NCI-H1694 treated with DMSO at 0.1 percent for 48 hours (cell line): ENCODE data around the gene RCAN1.
"Not testable (repeated sequence)": the region's sequence is repeated elsewhere in the genome, so short reads cannot be mapped to it uniquely, and the experiment has no call there.

ENCODE experiments used
- DNase-seq: peaks from one replicate; lab custom pipeline; 2025; lab: John Stamatoyannopoulos, UW

RCAN1 gene

GRCh38 chr21:34517039-34517438 lies 97.9 kb downstream of the RCAN1 start:
- DNase-seq, result no peak

- DNase-seq, result no peak
Measured at GRCh38 chr21:34514576-34515115, 100.3 kb downstream of the RCAN1 start.

- DNase-seq, result no peak
Measured at GRCh38 chr21:34513129-34513675, 101.7 kb downstream of the RCAN1 start.

- DNase-seq, result no peak
Measured at GRCh38 chr21:34511787-34512455, 103.0 kb downstream of the RCAN1 start, which contains the start of gene KCNE1. KCNE1 (minus strand) TSS chr21:34512210; CDS start chr21:34449634, 62,576 bp downstream.

- no peak for DNase-seq
Measured at GRCh38 chr21:34511181-34511580, 103.7 kb downstream of the RCAN1 start.

- no peak for DNase-seq
Measured at GRCh38 chr21:34510148-34511142, 104.5 kb downstream of the RCAN1 start.

- no peak for DNase-seq
Measured at GRCh38 chr21:34509151-34509550, 105.8 kb downstream of the RCAN1 start.

- no peak for DNase-seq
Measured at GRCh38 chr21:34504595-34504994, 110.3 kb downstream of the RCAN1 start.

- no peak for DNase-seq
Measured at GRCh38 chr21:34502480-34503106, 112.3 kb downstream of the RCAN1 start.

GRCh38 chr21:34501716-34502115 lies 113.2 kb downstream of the RCAN1 start:
- no peak for DNase-seq

- no peak for DNase-seq
Measured at GRCh38 chr21:34500191-34500590, 114.7 kb downstream of the RCAN1 start.

- DNase-seq, result no peak
Measured at GRCh38 chr21:34499116-34499515, 115.8 kb downstream of the RCAN1 start.

- no peak for DNase-seq
Measured at GRCh38 chr21:34498623-34499022, 116.3 kb downstream of the RCAN1 start.

- DNase-seq, result not testable (repeated sequence)
Measured at GRCh38 chr21:34483854-34484253, 131.1 kb downstream of the RCAN1 start.

GRCh38 chr21:34483435-34483834 lies 131.5 kb downstream of the RCAN1 start:
- not testable (repeated sequence) for DNase-seq

- DNase-seq, result not testable (repeated sequence)
Measured at GRCh38 chr21:34467333-34467732, 147.6 kb downstream of the RCAN1 start.
